ENCODE measurements around the gene ITGBL1. TPM values are rescaled to one million over a fixed set of nuclear protein-coding genes. Genes with fewer than 3 reads are reported as not detected.

Gene ITGBL1
- total RNA-seq, 1 donor from 2014 or later: 9.5 TPM

- Histone ChIP-seq H3K27ac (no peak overlapping the region), H3K27me3 (ENCODE audit: low read depth) (no peaks in the 10 kb centered on the region), H3K4me1 (no peaks in the 10 kb centered on the region), H3K9me3 (no peaks in the 10 kb centered on the region), H3K36me3 (no peaks in the 10 kb centered on the region), H3K4me3 (no peak overlapping the region)
- no peak for ATAC-seq
- no peak for DNase-seq
- no peak for TF ChIP-seq CTCF (IDR thresholded peaks at IDR 0.05)
- intact Hi-C loops (cut with DNase I): no loop called here
Measured at GRCh38 chr13:101654883-101655282, 202.4 kb downstream of the ITGBL1 start.

GRCh38 chr13:101655435-101655834, 203.0 kb downstream of the ITGBL1 start:
- no peak overlapping the region for H3K27ac ChIP-seq
- H3K4me1 ChIP-seq: no peaks in the 10 kb centered on the region
- TF ChIP-seq CTCF (IDR thresholded peaks at IDR 0.05): no peak
- intact Hi-C loops (cut with DNase I): no loop called here
- DNase-seq (no peak), ATAC-seq (no peak)
- H3K9me3 ChIP-seq: no peaks in the 10 kb centered on the region
- H3K27me3 ChIP-seq (ENCODE audit: low read depth): no peaks in the 10 kb centered on the region
- no peaks in the 10 kb centered on the region for H3K36me3 ChIP-seq
- no peak overlapping the region for H3K4me3 ChIP-seq

GRCh38 chr13:101660711-101661110, 208.2 kb downstream of the ITGBL1 start:
- ATAC-seq (no peak), DNase-seq (no peak)
- Histone ChIP-seq H3K4me1 (no peaks in the 10 kb centered on the region), H3K4me3 (no peak overlapping the region), H3K9me3 (no peaks in the 10 kb centered on the region), H3K27ac (no peak overlapping the region), H3K27me3 (ENCODE audit: low read depth) (no peaks in the 10 kb centered on the region), H3K36me3 (no peaks in the 10 kb centered on the region)
- no peak for TF ChIP-seq CTCF (IDR thresholded peaks at IDR 0.05)
- intact Hi-C loops (cut with DNase I): no loop called here

GRCh38 chr13:101661839-101662238, 209.4 kb downstream of the ITGBL1 start:
- H3K36me3 ChIP-seq: no peaks in the 10 kb centered on the region
- no peaks in the 10 kb centered on the region for H3K4me1 ChIP-seq
- H3K27ac ChIP-seq: no peak overlapping the region
- no peak for TF ChIP-seq CTCF (IDR thresholded peaks at IDR 0.05)
- ATAC-seq (no peak), DNase-seq (no peak)
- intact Hi-C loops (cut with DNase I): no loop called here
- H3K9me3 ChIP-seq: no peaks in the 10 kb centered on the region
- no peak overlapping the region for H3K4me3 ChIP-seq
- no peaks in the 10 kb centered on the region for H3K27me3 ChIP-seq (ENCODE audit: low read depth)

GRCh38 chr13:101673360-101674105, 221.1 kb downstream of the ITGBL1 start:
- TF ChIP-seq CTCF (IDR thresholded peaks at IDR 0.05): no peak
- no peak for ATAC-seq
- no peak for DNase-seq
- Histone ChIP-seq H3K4me1 (no peaks in the 10 kb centered on the region), H3K36me3 (no peaks in the 10 kb centered on the region), H3K27ac (no peak overlapping the region), H3K27me3 (ENCODE audit: low read depth) (no peaks in the 10 kb centered on the region), H3K4me3 (no peak overlapping the region), H3K9me3 (peaks cover 3% of the 10 kb centered on the region)
- intact Hi-C loops (cut with DNase I): no loop called here
